ENCODE results near the gene PTP4A2. TPM values are rescaled to one million over a fixed set of nuclear protein-coding genes. Genes with fewer than 3 reads are reported as not detected.

The PTP4A2 gene
- total and polyA plus RNA-seq, 10 of the 15 experiments (the other 5 are each of a cell fraction or from before 2014, with no cell fraction given), result 180 to 909 (median 375) TPM

DNA sequence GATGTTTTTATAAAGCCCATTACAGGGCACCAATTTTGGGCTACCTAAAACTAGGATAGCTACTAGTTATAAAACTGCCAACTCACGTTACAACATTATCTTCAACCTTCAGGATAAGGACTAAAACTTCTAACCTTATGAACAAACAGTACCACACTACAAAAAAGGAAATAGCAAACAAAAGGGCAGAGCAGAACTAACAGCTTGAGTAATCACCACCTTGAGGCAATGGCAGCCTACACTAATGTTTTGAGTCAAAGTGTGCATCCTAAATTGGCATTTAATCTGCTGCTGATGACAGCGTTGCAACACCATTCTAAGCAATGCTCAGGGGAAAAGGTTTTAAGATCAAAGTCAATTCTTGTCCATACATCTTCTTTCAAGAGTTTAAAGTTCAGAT is 27.2 kb downstream of the PTP4A2 start (continued):
- TF ChIP-seq, protein P1, sequence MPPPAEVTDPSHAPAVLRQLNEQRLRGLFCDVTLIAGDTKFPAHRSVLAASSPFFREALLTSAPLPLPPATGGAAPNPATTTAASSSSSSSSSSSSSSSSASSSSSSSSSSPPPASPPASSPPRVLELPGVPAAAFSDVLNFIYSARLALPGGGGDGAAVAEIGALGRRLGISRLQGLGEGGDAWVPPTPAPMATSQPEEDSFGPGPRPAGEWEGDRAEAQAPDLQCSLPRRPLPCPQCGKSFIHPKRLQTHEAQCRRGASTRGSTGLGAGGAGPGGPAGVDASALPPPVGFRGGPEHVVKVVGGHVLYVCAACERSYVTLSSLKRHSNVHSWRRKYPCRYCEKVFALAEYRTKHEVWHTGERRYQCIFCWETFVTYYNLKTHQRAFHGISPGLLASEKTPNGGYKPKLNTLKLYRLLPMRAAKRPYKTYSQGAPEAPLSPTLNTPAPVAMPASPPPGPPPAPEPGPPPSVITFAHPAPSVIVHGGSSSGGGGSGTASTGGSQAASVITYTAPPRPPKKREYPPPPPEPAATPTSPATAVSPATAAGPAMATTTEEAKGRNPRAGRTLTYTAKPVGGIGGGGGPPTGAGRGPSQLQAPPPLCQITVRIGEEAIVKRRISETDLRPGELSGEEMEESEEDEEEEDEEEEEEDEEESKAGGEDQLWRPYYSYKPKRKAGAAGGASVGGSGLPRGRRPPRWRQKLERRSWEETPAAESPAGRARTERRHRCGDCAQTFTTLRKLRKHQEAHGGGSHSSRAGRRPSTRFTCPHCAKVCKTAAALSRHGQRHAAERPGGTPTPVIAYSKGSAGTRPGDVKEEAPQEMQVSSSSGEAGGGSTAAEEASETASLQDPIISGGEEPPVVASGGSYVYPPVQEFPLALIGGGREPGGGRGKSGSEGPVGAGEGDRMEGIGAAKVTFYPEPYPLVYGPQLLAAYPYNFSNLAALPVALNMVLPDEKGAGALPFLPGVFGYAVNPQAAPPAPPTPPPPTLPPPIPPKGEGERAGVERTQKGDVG (CRISPR knock-in tag; IDR thresholded peaks at IDR 0.05), result no peak
- no peak for TF ChIP-seq LARP7 (IDR thresholded peaks at IDR 0.05)
- TF ChIP-seq, protein P2, sequence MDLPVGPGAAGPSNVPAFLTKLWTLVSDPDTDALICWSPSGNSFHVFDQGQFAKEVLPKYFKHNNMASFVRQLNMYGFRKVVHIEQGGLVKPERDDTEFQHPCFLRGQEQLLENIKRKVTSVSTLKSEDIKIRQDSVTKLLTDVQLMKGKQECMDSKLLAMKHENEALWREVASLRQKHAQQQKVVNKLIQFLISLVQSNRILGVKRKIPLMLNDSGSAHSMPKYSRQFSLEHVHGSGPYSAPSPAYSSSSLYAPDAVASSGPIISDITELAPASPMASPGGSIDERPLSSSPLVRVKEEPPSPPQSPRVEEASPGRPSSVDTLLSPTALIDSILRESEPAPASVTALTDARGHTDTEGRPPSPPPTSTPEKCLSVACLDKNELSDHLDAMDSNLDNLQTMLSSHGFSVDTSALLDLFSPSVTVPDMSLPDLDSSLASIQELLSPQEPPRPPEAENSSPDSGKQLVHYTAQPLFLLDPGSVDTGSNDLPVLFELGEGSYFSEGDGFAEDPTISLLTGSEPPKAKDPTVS (IDR thresholded peaks at IDR 0.05; ENCODE audit: low read depth, low read length), result no peak
- TF ChIP-seq CREM (IDR thresholded peaks at IDR 0.05; ENCODE audit: low read depth), result peak; percentile 41; the same call in 1 of the 2 replicates
- no peak for TF ChIP-seq POLR2AphosphoS2 (IDR thresholded peaks at IDR 0.05; ENCODE audit: low read depth, low read length)
- TF ChIP-seq RUNX3 (IDR thresholded peaks at IDR 0.05; ENCODE audit: low read length), result peak; percentile 61
- TF ChIP-seq EED (IDR thresholded peaks at IDR 0.05; ENCODE audit: low read depth), result no peak
- no peak for TF ChIP-seq PAX8 (IDR thresholded peaks at IDR 0.05)
- no peak for TF ChIP-seq KAT2A (conservative IDR thresholded peaks at IDR 0.05; ENCODE audit: control insufficient read depth, low read depth, low read length)
- TF ChIP-seq SMAD5 (IDR thresholded peaks at IDR 0.05; ENCODE audit: low read depth), result no peak
- no peak for TF ChIP-seq HDGF (IDR thresholded peaks at IDR 0.05)
- TF ChIP-seq ASH2L (IDR thresholded peaks at IDR 0.05; ENCODE audit: borderline replicate concordance, low read depth), result no peak
- TF ChIP-seq NFYB (IDR thresholded peaks at IDR 0.05; ENCODE audit: insufficient read depth, low read depth, low read length), result no peak
- TF ChIP-seq ESRRA (IDR thresholded peaks at IDR 0.05; ENCODE audit: low read length), result no peak
- TF ChIP-seq ATF7 (IDR thresholded peaks at IDR 0.05; ENCODE audit: low read depth), result no peak; the same call in 1 of the 2 replicates
- TF ChIP-seq PAX5 (IDR thresholded peaks at IDR 0.05; ENCODE audit: borderline replicate concordance, low read depth, low read length), result peak; percentile 42; the same call in 1 of the 2 replicates
- no peak for TF ChIP-seq NFXL1 (IDR thresholded peaks at IDR 0.05; ENCODE audit: borderline replicate concordance)
- TF ChIP-seq NR2C1 (IDR thresholded peaks at IDR 0.05), result no peak
- no peak for TF ChIP-seq TCF12 (IDR thresholded peaks at IDR 0.05; ENCODE audit: low read depth, low read length)
- TF ChIP-seq FOXM1 (IDR thresholded peaks at IDR 0.05; ENCODE audit: low read depth, low read length), result peak; percentile 27; the same call in 1 of the 2 replicates
- TF ChIP-seq, protein P3, sequence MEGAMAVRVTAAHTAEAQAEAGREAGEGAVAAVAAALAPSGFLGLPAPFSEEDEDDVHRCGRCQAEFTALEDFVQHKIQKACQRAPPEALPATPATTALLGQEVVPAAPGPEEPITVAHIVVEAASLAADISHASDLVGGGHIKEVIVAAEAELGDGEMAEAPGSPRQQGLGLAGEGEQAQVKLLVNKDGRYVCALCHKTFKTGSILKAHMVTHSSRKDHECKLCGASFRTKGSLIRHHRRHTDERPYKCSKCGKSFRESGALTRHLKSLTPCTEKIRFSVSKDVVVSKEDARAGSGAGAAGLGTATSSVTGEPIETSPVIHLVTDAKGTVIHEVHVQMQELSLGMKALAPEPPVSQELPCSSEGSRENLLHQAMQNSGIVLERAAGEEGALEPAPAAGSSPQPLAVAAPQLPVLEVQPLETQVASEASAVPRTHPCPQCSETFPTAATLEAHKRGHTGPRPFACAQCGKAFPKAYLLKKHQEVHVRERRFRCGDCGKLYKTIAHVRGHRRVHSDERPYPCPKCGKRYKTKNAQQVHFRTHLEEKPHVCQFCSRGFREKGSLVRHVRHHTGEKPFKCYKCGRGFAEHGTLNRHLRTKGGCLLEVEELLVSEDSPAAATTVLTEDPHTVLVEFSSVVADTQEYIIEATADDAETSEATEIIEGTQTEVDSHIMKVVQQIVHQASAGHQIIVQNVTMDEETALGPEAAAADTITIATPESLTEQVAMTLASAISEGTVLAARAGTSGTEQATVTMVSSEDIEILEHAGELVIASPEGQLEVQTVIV (IDR thresholded peaks at IDR 0.05; ENCODE audit: borderline replicate concordance, partially characterized antibody), result no peak
- TF ChIP-seq NRF1 (conservative IDR thresholded peaks at IDR 0.05; ENCODE audit: low read depth, low read length), result no peak
- TF ChIP-seq POU2F2 (IDR thresholded peaks at IDR 0.05; ENCODE audit: borderline replicate concordance, low read depth, low read length), result no peak
- TF ChIP-seq RFX5 (IDR thresholded peaks at IDR 0.05; ENCODE audit: low read depth, low read length), result no peak
- TF ChIP-seq, protein P4, sequence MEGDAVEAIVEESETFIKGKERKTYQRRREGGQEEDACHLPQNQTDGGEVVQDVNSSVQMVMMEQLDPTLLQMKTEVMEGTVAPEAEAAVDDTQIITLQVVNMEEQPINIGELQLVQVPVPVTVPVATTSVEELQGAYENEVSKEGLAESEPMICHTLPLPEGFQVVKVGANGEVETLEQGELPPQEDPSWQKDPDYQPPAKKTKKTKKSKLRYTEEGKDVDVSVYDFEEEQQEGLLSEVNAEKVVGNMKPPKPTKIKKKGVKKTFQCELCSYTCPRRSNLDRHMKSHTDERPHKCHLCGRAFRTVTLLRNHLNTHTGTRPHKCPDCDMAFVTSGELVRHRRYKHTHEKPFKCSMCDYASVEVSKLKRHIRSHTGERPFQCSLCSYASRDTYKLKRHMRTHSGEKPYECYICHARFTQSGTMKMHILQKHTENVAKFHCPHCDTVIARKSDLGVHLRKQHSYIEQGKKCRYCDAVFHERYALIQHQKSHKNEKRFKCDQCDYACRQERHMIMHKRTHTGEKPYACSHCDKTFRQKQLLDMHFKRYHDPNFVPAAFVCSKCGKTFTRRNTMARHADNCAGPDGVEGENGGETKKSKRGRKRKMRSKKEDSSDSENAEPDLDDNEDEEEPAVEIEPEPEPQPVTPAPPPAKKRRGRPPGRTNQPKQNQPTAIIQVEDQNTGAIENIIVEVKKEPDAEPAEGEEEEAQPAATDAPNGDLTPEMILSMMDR (IDR thresholded peaks at IDR 0.05 in 2 of 3, conservative IDR thresholded peaks at IDR 0.05 in 1 of 3; ENCODE audit: control insufficient read depth in 2 of 3, extremely low read depth in 1 of 3, insufficient read depth in 1 of 3, low read depth in 3 of 3, low read length in 3 of 3), result no peak

All from GM12878 (cell line).